Tibial artery (tissue), 4 donors: Measurements from ENCODE around the gene ZNF280C.

Source experiments
- DNase-seq, 2 donors: peaks; one replicate each; pipeline ENCODE4 v3.0.0-alpha.2; 2019
- H3K27ac ChIP-seq, 2 donors: fragments of 200-600 bp; sonication (generic) in 1 of 2; 1 replicate in 1 of 2; 2 replicates in 1 of 2; pipeline ENCODE4 v1.5.1; 2018 to 2019; ENCODE audit warnings: mild to moderate bottlenecking in 1 of 2
- H3K27me3 ChIP-seq, 2 donors: fragments of 200-600 bp; sonication (generic) in 1 of 2; one replicate each; pipeline versions ENCODE4 v1.5.1 to v1.6.0; 2016 to 2019
- H3K36me3 ChIP-seq, 3 donors: fragments of 200-600 bp; sonication (generic) in 2 of 3; one replicate each; pipeline ENCODE4 v1.5.1; 2016 to 2019; ENCODE audit warnings: mild to moderate bottlenecking in 2 of 3
- H3K4me1 ChIP-seq, 4 donors: fragments of 200-600 bp; sonication (generic) in 2 of 4; 1 replicate in 3 of 4; 2 replicates in 1 of 4; pipeline ENCODE4 v1.5.1; 2016 to 2019
- H3K4me3 ChIP-seq, 2 donors: fragments of 200-600 bp; sonication (generic) in 1 of 2; 1 replicate in 1 of 2; 2 replicates in 1 of 2; pipeline ENCODE4 v1.5.1; 2018 to 2019; ENCODE audit warnings: mild to moderate bottlenecking in 2 of 2
- H3K9me3 ChIP-seq, 3 donors: fragments of 200-600 bp; sonication (generic) in 1 of 3; one replicate each; pipeline ENCODE4 v1.5.1; 2016 to 2019
- CTCF ChIP-seq, 2 experiments: fragments of 200-600 bp in 1 of 2; fragments of 450-650 bp in 1 of 2; IDR thresholded peaks; one replicate each; pipeline ENCODE4 v1.5.1; 2017 to 2019; ENCODE audit warnings: antibody characterized with exemption in 2 of 2, mild to moderate bottlenecking in 1 of 2, moderate library complexity in 1 of 2
- intact Hi-C: fragments of 100-400 bp; cut with DNase I; formaldehyde crosslinking; loops from one replicate; pipeline ENCODE4 v1.15.0; 2023; ENCODE audit warnings: low total_unique reads

The ZNF280C gene

GRCh38 chrX:130268449-130269170 lies at the start of gene ZNF280C:
Gene ZNF280C, minus strand, starts transcription at chrX:130268899. Its CDS starts 8,450 bp downstream, at chrX:130260449.
- Histone ChIP-seq H3K9me3 (no peaks in the 10 kb centered on the region), H3K4me1 (no peaks in the 10 kb centered on the region), H3K27me3 (no peaks in the 10 kb centered on the region), H3K36me3 (no peaks in the 10 kb centered on the region), H3K4me3 (peak within 1 kb of the TSS; percentile 72 to 76), H3K27ac (peak within 1 kb of the TSS; percentile 81 to 86)
- peak; percentile 77 to 92 for DNase-seq
- intact Hi-C loops: no loop called here
- peak in 1 of 2 experiments; percentile 13 for TF ChIP-seq CTCF (IDR thresholded peaks at IDR 0.05)

- Histone ChIP-seq H3K36me3 (no peaks in the 10 kb centered on the region), H3K4me1 (no peaks in the 10 kb centered on the region), H3K9me3 (no peaks in the 10 kb centered on the region), H3K27me3 (no peaks in the 10 kb centered on the region), H3K27ac (no peak overlapping the region), H3K4me3 (no peak overlapping the region)
- no peak for DNase-seq
- intact Hi-C loops: no loop called here
- no peak for TF ChIP-seq CTCF (IDR thresholded peaks at IDR 0.05)
These were observed 36.1 kb upstream of the ZNF280C start for GRCh38 chrX:130304587-130305368.

GRCh38 chrX:130301977-130302376 lies 33.3 kb upstream of the ZNF280C start:
- DNase-seq: no peak
- TF ChIP-seq CTCF (IDR thresholded peaks at IDR 0.05): no peak
- no peaks in the 10 kb centered on the region for H3K27me3 ChIP-seq
- H3K4me3 ChIP-seq: no peak overlapping the region
- no peaks in the 10 kb centered on the region for H3K36me3 ChIP-seq
- no peaks in the 10 kb centered on the region for H3K4me1 ChIP-seq
- intact Hi-C loops: no loop called here
- no peak overlapping the region for H3K27ac ChIP-seq
- no peaks in the 10 kb centered on the region for H3K9me3 ChIP-seq

- H3K36me3 ChIP-seq: no peaks in the 10 kb centered on the region
- intact Hi-C loops: no loop called here
- H3K4me1 ChIP-seq: peaks cover 0 to 3% (median 0%) of the 10 kb centered on the region in 4 donors
- H3K9me3 ChIP-seq: no peaks in the 10 kb centered on the region
- H3K27ac ChIP-seq: no peak overlapping the region
- DNase-seq: no peak
- TF ChIP-seq CTCF (IDR thresholded peaks at IDR 0.05): no peak
- H3K27me3 ChIP-seq: no peaks in the 10 kb centered on the region
- no peak overlapping the region for H3K4me3 ChIP-seq
These were observed 32.7 kb upstream of the ZNF280C start for GRCh38 chrX:130301405-130301804.

- no peak for TF ChIP-seq CTCF (IDR thresholded peaks at IDR 0.05)
- H3K27me3 ChIP-seq: no peaks in the 10 kb centered on the region
- H3K9me3 ChIP-seq: no peaks in the 10 kb centered on the region
- DNase-seq: no peak
- peaks cover 0 to 9% (median 0%) of the 10 kb centered on the region in 4 donors for H3K4me1 ChIP-seq
- H3K27ac ChIP-seq: no peak overlapping the region
- intact Hi-C loops: no loop called here
- H3K4me3 ChIP-seq: no peak overlapping the region
- no peaks in the 10 kb centered on the region for H3K36me3 ChIP-seq
These were observed 31.2 kb upstream of the ZNF280C start for GRCh38 chrX:130300010-130300282.
